Hematopoietic multipotent progenitor cell treated with erythropoietin and hydrocortisone succinate and interleukin-3 and kit ligand, for 17 days (in vitro differentiated cells): ENCODE results near the gene SF3B2.
"Not testable (repeated sequence)": the region's sequence is repeated elsewhere in the genome, so short reads cannot be mapped to it uniquely, and the experiment has no call there.

Source experiments
- DNase-seq: peaks from one replicate; pipeline ENCODE4 v3.0.0-alpha.2; 2015; ENCODE audit warnings: low spot score

SF3B2 gene

GRCh38 chr11:66015936-66016792, 36.0 kb upstream of the SF3B2 start:
- DNase-seq, result no peak

- DNase-seq, result no peak
These were observed 35.4 kb upstream of the SF3B2 start for GRCh38 chr11:66016793-66017177.

DNA sequence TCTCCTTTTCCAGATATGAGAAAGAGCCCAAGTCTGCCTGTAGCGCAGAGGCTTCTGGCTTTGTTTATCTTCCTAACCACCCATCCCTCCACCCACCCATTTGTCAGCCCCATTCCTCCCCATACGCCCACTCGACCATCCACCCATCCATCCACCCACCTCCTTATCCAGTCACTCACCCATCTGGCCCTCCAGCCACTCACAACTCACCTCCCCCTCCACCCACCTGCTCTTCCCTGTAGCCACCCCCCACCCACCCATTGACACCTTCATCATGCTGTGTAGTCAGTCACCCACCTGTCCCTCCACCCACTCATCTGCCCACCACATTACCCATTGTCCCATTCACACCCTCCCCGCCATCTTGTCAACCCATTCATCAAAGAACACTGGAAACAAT, 34.8 kb upstream of the SF3B2 start:
- no peak for DNase-seq

DNA sequence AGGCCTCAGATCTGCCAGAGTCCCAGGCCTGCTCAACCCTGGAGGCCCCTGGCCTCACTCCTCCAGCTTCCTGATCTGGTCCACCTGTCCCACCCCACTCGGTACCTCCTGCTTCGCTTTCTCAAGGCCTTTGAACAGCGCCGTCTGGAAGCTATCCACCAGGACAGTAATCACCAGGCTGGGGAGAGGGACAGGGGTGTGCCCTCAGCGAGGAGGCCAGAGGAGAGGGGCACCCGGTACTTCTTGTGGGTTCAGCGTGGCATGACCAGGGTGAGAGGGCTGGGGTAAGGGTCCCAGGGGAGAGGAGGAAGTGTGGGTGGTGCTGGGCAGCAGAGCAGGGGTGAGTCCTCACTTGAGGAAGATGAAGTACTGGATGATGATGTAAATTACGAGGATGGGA, 32.0 kb upstream of the SF3B2 start:
- no peak for DNase-seq

DNA sequence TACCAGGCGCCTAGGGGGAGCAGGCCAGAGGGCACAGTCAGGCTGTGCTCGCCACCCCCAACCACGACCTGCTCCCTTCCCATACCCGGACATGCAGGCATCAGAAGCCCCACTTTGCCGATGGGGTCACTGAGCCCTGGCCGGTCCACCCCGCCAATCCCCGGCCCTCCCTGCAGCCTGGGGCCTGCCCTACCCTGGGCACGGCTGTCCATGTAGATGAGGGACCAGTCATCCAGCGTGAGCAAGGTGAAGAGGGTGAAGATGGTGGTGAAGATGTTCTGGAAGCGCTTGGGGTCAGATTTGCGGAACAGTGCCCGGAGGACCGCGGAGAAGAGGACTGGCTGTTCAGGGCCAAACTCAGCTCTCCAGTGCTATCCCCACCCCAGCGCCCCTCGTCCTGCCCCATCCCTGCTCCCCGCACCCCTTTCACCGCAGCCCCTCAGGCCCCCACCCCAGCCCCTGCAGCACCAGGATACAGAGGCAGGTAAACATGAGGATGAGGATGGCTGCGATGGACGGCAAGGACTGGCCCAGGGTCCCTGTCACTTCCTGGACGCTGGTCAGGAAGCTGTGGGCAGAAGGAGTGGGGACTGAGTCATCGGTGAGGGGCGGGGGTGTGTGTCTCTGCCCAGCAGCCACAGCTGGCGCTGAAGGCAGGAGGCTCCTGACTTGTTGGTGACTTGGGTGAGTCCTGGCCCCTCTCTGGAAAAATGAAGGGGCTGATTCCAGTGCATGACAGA, 31.4 kb upstream of the SF3B2 start:
- DNase-seq, result no peak

DNA sequence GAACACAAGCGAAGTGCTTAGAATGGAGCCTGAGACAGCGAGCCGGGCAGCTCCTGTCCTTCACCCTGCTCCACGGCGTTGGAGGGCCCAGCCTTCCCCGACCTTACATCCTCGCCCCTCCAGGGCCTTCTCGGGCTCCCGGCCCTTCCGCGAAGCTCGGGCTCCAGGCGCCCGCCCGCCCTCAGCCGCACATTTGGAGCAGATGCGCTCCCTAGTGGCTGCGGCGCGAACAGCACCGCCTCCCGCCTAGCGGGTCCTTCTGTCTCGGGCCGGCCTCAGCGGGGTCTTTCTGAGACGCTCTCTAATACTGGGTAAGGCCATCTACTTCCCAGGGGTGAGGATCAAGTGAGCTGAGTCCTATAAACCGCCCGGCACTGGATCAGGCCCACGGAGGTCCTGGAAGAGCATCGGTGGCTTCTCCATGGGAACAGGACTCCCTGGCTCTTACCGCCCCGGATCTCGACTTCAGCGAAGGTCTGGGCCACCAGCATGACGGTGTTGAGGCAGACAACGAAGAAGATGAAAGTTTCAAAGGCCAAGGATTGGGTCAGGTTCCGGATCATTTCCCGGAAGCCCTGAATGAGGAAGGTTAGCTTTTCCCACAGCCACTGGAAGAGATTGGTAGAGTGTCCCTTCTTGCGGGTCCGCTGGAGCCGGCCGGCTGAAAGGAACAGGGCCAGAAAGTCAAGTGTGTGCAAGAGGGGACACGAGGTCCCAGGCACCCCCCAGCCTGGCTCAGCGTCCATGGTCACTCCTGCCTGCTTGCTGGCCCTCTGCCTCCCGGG, 29.6 kb upstream of the SF3B2 start:
- peak; percentile 68 for DNase-seq

DNA sequence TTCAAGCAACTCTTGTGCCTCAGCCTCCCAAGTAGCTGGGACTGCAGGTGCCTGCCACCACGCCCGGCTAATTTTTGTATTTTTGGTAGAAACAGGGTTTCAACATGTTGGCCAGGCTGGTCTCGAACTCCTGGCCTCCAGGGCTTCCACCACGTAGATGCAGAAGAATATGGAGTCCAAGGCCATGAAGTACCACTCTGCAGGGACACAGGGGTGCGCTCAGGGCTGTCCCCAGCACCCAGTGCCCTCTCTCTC, 29.1 kb upstream of the SF3B2 start:
- not testable (repeated sequence) for DNase-seq

DNA sequence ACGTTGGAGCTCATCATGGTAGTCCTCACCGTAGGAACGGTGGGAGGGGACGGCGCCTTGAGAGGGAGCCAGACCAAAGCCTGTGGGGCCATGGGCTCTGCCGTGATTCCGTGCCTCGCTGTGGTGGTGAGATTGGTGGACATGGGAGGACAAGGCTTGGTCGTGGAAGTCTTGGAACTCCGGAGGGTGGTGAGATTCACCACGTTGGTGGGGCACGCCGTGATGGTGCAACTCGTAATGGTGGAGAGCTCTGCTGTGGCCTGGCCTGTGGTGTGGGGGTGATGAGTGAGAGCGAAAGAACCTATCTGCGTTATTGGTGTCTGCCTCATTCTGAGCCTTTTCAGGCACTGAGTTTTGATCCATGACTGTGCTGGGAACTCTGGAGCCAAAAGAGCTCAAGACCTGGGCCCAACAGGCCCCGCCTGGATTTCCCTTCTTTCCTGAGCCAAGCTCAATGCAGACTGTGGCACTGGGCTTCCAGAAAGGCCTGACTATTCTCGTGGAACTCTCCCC, 26.1 kb upstream of the SF3B2 start, which contains the start of gene CATSPER1:
Gene CATSPER1 (minus strand): TSS at position 463 of the 513 bp plus-strand sequence. CDS start 100 bp downstream, at position 363.
- DNase-seq, result no peak

- DNase-seq, result no peak
These were observed 19.0 kb upstream of the SF3B2 start for GRCh38 chr11:66032957-66033735.

DNA sequence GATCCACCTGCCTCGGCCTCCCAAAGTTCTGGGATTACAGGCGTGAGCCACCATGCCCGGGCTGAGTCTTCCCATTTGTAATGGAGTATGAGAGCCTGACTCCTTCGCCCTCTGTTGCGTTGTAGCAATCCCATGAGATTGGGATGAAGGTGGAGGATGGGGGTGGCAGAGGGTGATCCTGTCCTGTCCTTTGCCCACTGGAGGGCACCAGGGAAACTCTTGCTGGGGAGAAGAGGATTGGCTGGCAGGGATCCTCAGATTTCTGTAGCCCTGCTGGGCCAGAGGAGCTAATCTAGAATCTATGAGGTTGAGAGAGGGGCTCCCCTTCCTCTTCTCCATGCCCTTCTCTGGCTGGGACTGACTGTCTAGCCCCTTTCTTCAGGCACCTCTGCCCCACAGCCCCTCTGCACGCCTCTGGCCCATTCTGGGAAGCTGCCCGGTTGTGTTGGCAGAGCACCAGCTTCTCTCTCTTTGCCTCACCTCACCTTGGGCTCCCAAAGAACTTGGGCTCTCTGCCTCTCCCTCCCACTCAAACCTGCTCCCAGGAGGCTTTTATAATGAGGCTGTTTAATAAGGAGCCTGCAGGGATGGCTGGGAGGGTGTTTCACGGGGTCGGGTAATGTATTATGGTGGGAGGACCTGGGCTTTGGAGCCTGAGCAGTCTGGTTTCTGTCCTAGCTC, 16.4 kb upstream of the SF3B2 start:
- no peak for DNase-seq

DNA sequence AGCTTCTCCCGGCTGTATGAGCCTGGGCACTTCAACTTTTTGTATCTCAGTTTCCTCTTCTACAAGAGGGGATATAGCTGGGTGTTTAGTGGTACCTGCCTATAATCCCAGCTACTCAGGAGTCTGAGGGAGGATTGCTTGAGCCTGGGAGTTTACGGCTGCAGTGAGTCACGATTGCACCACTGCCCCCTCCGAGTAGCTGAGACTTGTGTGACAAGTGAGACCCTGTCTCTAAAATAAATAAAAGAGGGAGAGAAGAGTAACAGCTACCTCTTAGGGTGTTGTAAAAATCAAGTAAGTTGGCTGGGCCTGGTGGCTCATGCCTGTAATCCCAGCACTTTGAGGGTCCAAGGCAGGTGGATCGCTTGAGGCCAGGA, 15.8 kb upstream of the SF3B2 start:
- DNase-seq, result no peak

GRCh38 chr11:66037327-66037726, 14.8 kb upstream of the SF3B2 start:
- no peak for DNase-seq

- DNase-seq, result no peak
These were observed 12.4 kb upstream of the SF3B2 start for GRCh38 chr11:66039765-66040164.

- DNase-seq, result no peak
These were observed 9.8 kb upstream of the SF3B2 start for GRCh38 chr11:66042227-66042995.

DNA sequence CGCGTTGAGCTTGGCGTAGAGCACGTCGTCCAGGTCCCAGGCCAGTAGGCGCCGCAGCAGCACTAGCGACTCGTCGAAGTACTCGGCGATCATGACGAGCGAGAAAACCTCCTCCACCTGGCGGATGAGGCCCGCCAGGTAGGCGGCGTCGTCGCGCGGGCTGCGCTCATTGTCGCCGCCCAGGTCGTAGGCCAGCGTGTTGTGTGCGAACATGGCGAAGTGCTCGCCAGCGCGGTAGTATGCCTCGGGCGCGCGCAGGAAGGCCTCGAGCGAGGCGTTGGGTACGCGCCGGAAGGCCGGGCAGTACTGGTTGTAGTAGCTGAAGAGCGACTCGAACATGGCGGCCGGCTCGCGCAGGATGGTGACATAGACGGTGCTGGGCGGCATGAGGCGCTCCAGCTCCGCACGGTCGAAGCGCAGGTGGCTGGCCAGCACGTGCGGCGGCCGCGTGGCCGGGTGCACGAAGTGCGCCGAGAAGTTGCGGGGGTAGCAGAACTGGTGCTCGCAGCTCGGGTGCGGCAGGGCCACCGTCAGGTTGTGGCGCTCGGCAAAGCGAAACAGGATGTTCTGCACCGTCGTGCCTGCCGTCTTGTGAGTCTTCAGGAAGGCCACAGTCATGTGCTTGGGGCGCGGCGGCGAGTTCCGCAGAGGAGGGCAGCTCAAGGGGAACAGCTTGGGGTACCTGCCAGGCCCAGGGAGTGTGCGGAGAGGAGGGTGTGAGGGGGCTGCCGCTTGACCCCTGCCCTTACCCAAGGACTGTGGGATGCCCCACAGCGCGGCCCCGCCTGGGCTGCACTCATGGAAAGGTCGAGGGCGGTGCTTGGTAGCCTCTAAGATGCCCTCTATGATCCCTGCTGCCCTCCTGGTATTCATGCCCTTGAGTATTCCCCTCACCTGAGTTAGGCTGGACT, 8.9 kb upstream of the SF3B2 start:
- no peak for DNase-seq

DNA sequence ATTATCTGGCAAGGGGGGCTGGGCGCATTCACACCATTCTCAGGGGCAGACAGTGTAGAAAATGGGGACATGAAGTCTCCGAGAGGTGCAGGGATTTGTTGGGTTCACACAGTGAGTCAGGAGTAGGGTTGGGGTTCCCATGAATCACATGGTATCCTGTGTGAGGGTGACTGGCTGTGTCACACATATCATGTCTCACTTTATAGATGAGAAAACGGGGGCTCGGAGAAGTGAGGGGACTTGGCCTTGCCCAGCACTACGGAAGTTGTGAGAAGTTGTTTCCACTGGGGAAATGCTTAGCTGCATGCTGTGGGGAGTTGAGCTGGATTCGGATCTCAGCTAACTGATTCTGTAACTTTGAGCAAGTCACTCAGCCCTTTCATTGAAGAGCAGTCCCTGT, 7.4 kb upstream of the SF3B2 start:
- DNase-seq, result no peak

DNA sequence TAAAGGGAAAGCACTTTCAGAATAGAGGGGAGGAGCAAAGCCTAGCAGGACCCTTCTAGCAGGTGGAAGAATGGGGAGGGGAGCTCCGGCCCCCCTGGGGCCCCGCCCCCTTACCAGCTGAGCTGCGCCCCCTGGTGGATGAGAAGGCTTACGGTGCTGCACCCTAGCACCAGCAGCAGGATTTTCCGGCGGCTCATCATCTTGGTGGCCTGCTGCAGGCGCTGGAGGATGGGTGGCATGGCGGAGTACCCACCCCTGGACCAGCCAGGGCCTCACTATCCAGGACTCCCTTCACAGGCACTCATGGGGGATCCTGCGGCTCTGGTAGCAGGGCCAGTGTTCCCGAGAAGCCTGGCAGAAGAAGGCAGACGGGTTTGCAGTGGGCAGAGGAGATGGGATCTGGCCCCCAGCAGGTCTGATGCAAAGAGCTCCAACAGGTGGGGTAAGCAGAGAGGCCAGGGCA, 7.0 kb upstream of the SF3B2 start:
- peak; percentile 76 for DNase-seq

GRCh38 chr11:66046901-66047300, 5.3 kb upstream of the SF3B2 start:
- no peak for DNase-seq
